IPS-18c (cell line): ENCODE measurements around the gene QRICH2.

Experiments used
- H3K4me3 ChIP-seq: 2 replicates; pipeline ENCODE4 v1.7.0; 2013; ENCODE audit warnings: low read depth, mild to moderate bottlenecking, low read length, moderate library complexity; ENCODE audit not compliant: insufficient read depth
- H3K9me3 ChIP-seq: one replicate; pipeline ENCODE4 v1.6.1; 2013; ENCODE audit warnings: mild to moderate bottlenecking, low read length, moderate library complexity; ENCODE audit not compliant: control insufficient read depth, insufficient read depth

Gene QRICH2

DNA sequence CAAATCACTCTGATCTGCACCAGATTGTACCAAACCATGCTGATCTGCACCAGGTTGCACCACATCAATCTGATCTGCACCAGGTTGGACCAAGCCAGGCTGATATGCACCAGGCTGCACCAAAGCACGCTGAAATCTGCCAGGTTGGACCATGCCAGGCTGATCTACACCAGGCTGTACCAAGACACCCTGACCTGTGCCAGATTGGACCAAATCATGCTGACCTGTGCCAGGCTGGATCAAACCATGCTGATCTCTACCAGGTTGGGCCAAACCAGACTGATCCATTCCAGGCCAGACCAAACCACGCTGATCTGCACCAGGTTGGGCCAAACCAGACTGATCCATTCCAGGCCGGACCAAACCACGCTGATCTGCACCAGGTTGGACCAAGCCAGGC is 15.5 kb downstream of the QRICH2 start:
- no peak overlapping the region for H3K4me3 ChIP-seq
- no peaks in the 10 kb centered on the region for H3K9me3 ChIP-seq

DNA sequence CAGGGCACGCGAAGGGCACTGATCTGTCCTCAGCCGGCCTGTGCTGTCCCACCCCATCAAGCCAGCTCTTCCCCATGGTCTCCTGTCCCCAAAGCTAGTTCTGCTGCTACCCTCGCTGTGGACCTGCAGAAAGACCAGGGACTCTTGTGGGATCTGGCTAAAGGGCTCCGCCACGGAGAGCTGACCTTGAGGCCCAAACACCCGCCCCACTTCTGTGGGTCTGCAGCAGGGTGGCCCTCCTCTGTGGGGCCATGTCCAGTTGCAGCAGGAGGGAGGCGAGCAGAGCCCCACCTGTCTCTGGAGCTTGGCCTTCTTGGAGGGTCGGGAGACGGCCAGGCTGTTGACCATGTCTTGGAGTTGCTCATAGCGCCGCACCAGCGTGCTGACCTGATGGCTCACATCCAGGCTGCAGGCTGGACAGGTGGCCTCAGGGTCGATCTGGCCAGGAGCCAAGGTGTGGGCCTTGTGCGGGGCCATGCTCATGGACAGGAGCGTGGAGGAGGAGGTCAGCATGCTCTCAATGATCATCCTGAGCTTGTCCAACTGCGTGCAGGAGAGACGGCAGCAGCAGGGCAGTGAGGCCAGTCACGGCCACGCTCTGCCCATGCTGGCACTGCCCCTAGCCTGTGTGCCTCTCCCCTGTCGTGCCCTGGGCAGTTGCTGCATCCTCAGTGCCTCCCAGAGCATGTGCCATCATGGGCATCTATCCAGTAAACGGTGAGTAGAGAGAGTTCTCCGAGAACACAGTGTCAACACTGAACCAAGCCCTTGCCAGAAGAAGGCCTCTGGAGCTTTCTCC is 26.3 kb downstream of the QRICH2 start:
- H3K9me3 ChIP-seq, result no peaks in the 10 kb centered on the region

DNA sequence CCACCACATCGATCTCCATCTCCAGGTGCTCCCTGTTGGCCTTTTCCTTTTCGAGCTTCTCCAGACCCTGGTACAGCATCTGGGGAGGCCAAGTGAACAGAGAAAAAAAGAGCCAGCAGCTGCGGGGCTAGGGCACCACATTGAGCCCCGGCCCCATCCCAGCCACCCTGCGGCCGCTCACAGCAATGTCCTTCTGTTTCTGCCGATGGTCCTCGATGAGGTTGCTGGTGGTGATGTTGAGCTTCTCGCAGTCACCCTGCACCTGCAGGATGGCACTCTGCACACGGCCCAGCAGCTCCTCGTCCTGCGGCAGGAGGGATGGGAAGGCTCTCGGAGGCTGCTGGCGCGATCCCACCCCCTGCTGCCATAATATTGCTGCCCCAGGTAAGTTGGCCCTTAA is 27.4 kb downstream of the QRICH2 start:
- no peak overlapping the region for H3K4me3 ChIP-seq
- no peaks in the 10 kb centered on the region for H3K9me3 ChIP-seq

More for the DNA sequence above, 26.3 kb downstream of the QRICH2 start:
- no peak overlapping the region for H3K4me3 ChIP-seq

DNA sequence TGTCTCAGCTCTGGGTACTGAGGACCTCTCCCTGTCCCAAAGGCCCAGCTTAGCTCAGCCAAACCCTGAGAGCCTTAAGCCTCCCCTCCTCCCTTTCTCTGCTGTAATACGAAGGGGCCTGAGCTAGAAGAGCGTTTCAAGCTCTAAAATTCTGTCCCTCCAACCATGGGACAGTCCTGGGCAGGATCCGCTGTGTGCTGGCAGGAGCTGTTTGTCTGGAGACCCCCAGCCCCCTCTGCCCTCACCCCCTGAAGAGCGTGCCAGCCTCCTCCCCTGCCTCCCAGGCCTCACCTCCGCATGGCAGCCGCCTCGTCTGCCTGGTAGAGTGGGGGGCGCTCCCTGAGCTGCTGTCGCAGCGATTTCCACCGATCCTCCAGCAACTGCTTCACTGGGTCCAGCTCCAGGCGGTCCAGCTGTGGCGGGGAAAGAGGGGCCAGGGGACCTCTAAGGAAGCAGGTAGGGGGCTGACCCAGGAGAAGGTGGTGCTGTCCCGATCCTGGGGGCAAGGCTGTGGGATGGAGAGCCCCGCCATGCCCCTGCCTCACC is 28.3 kb downstream of the QRICH2 start:
- Histone ChIP-seq H3K9me3 (no peaks in the 10 kb centered on the region), H3K4me3 (no peak overlapping the region)

DNA sequence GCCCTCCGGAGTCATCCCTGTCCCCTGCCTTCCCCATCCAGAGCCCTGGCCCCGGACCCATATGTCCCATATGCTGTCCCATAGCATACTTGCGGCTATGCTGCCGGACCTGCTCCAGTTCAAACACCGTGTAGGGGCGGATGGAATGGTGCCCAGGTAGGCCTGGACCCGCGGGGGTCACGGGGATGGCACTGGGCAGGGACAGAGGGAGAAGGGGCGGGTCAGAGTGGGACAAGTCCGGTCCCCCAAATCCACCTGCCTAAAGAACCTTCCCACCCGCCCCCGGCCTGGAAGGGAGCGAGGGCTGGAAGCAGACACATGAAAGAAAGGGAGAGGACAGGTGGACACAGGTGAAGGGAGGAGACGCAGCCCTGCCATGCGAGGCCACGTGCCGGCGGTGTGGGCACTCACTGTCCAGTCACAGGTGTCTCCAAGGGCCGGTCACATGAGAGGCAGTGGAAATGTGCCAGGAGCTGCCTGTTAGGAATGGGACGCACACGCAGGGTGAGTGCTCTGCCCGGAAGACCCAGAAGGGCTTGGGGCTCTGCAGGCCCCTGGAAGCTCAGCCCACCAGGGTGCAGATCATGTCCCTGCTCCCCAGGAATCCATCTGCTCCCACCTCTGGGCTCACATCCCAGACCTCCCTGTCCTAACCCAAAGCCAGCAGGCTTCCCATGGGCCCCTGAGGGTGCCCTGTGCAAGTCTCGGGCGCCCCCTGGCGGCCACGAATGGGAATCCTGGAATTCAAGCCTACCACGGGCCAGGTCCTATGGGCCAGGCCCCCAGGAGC is 28.9 kb downstream of the QRICH2 start:
- Histone ChIP-seq H3K9me3 (no peaks in the 10 kb centered on the region), H3K4me3 (no peak overlapping the region)

DNA sequence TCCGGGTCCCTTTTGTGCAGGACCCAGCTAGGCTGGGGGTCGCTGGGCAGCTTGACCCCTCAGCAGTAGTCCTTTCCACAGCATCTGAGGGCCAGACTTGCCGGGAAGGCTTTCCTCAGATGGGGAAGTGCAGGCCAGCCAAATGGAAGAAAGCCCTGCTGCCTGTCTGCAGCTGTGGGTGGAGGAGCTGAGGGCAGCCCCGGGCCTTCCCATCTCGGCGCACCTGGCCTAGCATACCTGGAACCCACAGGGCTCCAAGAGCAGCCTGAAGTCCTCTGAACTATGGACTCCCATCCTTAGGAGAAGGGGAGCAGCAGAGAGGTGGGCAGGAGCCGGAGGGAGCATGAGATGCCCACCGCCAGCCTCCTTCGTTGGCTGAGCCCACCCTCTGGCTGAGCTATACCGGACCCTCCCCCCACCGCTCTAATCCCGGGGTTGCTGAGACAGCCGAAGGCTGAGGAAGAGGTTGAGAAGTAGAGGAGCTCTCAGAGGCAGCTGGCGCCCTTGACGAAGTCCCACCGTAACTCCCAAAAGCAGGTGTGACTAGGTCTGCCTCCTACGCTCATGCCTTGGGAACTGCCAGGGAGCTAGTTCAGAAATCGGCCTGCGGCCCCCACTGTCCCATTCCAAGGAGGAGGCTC is 29.7 kb downstream of the QRICH2 start:
- Histone ChIP-seq H3K4me3 (no peak overlapping the region), H3K9me3 (no peaks in the 10 kb centered on the region)

DNA sequence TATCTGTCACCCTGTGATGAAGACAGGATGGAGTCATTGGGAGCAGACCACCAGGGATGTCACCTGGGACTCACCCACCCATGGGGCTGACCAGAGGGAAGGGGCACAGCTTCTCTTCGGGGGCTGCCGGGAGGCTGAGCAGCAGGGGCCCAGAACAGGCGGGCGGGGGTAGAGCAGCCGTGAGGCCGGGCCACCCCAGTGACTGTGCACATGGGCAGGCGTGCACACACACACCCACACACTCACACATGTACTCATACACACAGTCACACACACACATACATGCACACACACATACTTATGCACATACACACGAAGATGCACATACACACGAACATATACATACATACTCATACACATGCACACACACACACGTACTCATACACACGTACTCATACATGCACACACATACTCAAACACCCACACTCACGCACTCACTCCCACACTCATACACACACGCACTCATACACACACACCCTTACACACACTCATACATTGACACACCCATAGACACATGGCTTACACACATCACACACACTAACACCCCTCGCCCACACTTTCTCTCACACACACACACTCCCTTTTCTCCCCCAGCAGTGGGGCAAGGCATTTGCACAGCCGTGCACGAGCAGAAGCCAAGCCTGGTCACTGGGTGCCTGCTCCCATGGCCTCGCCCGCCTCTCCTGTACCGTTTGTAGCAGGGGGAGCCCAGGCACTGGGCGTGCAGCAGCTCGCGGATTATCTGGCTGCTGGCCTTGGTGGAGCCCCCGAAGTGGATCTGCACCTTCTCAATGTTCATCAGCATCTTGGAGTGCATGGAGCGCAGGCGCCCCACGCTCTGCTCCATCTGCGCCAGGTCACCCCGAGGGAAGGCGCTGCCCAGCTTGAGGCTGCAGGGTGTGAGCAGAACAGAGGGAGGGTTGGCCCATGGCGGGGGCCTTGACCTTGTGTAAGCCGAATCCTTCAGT is 30.5 kb downstream of the QRICH2 start:
- no peak overlapping the region for H3K4me3 ChIP-seq
- H3K9me3 ChIP-seq, result no peaks in the 10 kb centered on the region

DNA sequence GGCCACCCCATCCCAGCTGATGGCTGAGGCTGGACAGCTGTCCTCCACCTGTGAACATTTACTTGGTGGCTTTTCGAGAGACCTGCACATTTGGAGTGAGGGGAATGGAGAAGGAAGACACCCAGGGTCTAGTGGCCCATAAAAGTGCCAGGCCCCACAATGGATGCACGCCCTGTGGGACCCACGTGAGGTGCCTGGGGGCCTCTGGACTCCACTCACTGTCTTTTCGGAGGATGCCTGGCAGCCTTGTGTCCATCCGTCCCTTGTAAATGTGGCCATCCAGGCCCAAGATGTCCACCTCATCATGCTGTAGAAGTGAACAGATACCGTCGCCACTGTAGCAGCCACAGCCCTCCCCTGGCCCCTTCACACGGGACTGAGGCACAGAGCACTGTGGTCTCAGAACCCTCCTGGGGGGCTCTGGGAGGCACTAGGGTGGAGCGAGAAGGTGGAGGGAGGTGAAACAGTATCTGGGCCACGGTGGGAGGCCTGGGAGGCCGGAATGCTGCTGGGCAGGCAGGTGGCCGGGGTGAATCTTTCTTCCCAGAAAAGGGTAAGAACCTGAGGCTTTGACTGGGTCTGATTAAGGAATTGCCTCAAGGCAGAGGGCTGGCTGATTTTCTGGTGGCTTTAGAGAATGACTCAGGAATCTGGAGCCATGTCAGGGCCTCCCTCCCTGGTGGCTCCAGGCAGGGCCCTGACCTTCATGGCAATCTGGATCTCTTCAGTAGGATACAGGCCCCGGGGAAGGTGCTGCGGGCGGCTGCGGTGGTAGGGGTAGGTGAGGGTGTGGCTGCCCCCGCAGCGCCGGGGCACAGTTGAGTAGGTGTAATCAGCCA is 31.4 kb downstream of the QRICH2 start:
- Histone ChIP-seq H3K4me3 (no peak overlapping the region), H3K9me3 (no peaks in the 10 kb centered on the region)

DNA sequence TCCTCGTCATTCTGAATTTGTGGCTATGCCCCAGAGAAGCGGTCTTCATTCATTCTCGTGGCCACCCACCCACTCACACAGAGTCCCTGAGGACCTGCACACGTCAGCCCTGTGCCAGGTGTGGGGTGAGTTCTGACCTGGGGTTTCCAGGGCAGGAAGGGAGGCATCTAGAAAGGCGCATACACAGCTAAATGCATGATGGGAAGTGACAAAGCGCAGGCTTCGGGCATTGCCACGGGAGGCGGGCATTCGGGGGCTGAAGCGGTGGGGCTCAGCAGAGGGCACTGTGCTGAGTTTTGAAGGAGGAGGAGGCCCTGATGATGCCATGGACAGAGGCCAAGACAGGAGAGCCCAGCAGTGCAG is 32.0 kb downstream of the QRICH2 start:
- H3K9me3 ChIP-seq, result no peaks in the 10 kb centered on the region
- H3K4me3 ChIP-seq, result no peak overlapping the region

DNA sequence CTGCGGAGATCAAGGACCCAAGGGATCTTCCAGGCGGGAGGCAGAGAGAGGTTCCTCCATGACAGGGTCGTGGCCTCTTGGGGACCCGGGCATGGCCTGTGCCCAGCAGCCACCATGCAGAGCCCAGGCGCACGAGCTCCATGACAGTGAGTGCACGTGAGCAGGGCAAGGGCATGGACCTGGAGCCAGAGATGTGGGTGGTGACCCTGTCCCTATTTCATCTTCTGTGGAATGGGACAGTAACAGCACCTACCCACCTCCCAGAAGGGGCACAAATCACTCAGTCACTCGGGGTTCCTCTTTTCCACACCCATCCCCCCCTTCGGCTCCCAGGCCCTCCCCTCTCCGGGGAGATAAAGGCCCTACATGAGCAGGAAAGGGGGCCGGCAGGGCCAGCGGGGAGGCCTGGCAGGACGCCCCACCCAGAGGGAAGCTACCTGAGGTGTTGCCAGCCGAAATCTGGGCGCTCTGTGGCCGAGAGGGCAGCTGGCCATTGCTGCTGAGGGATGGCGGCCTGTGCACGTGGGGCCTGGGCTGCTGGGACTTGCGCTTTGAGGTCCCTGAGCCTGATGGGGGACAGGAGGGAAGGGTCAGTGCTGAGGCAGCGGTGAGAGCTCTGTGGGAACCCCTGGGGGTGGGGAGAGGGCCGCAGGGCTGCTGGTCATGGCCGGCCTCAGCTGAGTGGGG is 32.6 kb downstream of the QRICH2 start:
- no peak overlapping the region for H3K4me3 ChIP-seq
- no peaks in the 10 kb centered on the region for H3K9me3 ChIP-seq

DNA sequence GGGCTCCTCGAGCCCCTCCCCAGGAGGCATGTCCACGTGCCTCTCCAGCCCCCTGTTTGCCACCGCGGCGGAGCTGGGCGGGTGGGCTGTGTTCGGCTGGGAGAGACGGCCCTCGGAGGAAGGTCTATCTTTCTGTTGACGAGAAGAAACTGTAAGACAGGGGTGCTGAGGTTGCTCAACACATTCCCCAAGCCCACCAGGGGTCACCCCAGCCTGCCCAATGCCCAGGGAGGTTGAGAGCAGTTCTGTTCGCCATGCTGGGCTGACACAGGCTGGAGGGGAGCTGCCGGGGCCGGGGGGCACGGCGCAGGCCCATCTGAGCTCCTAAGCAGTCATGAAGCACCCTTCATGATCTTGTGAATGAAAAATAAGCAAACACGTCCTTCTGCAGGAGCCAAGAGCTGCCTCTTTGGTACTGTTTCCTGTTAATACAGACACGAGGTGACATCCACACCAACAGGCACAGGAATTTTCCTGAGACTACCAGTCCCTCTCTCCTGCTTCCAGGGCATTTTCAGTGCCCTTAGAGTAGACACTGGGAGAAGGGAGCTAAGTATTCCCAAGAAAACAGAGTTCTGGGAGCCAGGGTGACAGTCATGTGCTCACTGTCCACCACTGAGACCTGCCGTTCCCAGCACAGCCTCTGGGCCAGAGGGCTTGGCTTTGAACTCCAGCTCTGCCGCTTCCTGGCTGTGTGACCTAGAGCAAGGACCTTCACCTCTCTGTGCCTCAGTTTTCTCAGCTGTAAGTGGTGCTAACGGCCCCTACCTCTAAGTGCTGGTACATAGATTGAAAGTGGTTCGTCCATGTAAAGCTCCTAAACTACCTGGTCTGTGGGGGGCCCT is 33.7 kb downstream of the QRICH2 start:
- H3K9me3 ChIP-seq, result no peaks in the 10 kb centered on the region
- no peak overlapping the region for H3K4me3 ChIP-seq

DNA sequence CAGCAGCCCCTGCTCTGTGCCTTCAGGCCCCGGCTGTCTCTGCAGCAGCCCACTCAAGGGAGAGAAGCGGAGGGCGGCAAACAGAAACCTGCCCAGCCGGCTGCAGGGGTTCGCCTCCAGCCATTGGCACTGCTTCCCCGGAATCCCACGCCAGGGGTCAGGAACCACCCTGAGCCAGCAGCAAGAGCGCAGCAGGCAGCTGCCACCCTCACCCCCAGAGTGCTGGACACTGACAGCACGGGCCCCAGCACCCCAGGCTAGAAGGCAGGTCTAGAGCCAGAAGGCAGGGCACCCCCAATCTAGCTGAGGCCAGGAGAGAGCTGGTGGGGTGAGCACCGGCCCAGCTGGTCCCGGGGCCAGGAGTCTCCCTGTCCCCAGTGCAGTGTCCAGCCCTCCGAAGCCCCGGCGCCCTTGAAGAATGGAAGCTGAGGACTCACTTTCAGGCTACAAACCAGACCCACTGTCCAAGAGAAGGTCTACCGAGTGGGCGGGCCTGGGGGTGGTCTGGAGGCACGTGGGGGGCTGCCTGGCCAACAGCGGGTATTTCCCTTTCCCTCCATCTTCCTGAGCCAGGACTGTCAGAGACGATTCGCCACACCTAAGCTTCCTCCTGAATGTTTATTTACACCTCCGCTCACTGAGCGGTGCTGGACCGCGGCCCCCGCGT is 34.5 kb downstream of the QRICH2 start:
- H3K4me3 ChIP-seq, result no peak overlapping the region

DNA sequence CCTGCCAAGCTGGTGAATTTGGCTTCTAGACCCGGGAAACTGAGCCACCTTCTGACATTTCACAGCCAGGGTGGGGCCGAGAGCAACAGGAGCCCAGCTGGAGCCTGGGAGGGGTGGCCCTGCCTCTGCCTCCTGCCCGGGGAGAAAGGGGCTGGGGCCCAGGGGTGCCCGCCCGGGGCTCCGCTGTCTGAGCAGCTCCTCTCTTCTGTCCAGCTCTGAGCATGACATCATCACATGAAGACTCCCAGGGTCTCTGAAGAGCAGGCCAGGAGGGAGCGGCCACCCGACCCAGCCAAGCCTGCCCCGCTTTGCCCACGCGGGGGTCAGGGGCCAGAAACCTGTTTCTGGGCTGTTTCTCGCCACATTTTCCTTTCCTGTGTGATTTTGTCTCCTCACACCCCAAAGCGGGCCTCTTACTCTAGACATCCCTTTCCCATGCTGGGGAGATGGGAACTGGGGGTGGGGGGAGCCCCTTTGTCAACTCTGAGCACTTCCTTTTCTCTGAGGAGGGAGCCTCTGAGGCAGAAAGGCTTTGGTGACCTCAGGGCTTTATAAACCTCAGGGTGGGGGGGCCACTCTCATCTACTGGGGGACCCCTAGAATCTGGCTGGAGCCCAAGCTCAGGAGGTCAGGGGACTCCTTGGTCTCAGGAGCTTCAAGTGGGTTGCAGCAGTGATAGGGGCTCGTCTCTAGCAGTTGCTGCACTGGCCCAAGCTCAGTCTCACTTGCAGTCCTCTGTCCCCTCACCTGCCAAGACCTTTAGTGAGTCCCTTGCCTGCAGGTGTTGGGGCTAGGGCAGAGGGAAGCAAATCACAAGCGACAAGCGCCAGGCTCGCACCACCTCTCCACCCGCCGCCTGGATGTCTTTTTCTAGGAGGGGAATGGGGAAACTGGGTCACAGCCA is 35.3 kb downstream of the QRICH2 start:
- Histone ChIP-seq H3K9me3 (no peaks in the 10 kb centered on the region), H3K4me3 (no peak overlapping the region)

More for the DNA sequence above, 34.5 kb downstream of the QRICH2 start:
- no peaks in the 10 kb centered on the region for H3K9me3 ChIP-seq
